ENCODE results near the gene CLDN20. TPM values are rescaled to one million over a fixed set of nuclear protein-coding genes. Genes with fewer than 3 reads are reported as not detected.

Gene CLDN20
- total RNA-seq, 1 experiment from 2014 or later, result not detected

GRCh38 chr6:155246825-155247224, 17.0 kb upstream of the CLDN20 start:
- no peak for ATAC-seq
- Histone ChIP-seq H3K9me3 (ENCODE audit: control insufficient read depth, insufficient read depth, low read depth, low read length) (no peaks in the 10 kb centered on the region), H3K27me3 (ENCODE audit: control insufficient read depth, insufficient read depth, low read length) (no peaks in the 10 kb centered on the region), H3K4me3 (ENCODE audit: low read depth in 2 of 2, low read length in 2 of 2) (no peak overlapping the region), H3K4me1 (ENCODE audit: control insufficient read depth, insufficient read depth, low read length) (peaks cover 3% of the 10 kb centered on the region; the same call in 1 of the 2 replicates), H3K36me3 (ENCODE audit: control insufficient read depth, insufficient read depth, low read length) (peaks cover 5% of the 10 kb centered on the region), H3K27ac (ENCODE audit: low read length) (peak overlapping the region; percentile 80)
- intact Hi-C loops (cut with micrococcal nuclease; ENCODE audit: unreplicated experiment), result loop anchor here (5.0 kb wide), 1 partner anchor 320 kb away; no protein-coding TSS in a partner anchor
- DNase-seq (ENCODE audit: low read depth, low spot score), result no peak
- ChIA-PET POLR2A (no interaction called here), CTCF (interaction anchor here (0.5 to 0.6 kb wide), 2 partner anchors 69 to 72 kb away, joined by 3 to 8 read pairs; no protein-coding TSS in a partner anchor)
- no TSS peak for BruUV-seq (replicated peaks)
- no peak for TF ChIP-seq POLR2AphosphoS5 (IDR thresholded peaks at IDR 0.05; ENCODE audit: low read depth, low read length)
- TF ChIP-seq CTCF (IDR thresholded peaks at IDR 0.05), result no peak
- TF ChIP-seq, protein P1, sequence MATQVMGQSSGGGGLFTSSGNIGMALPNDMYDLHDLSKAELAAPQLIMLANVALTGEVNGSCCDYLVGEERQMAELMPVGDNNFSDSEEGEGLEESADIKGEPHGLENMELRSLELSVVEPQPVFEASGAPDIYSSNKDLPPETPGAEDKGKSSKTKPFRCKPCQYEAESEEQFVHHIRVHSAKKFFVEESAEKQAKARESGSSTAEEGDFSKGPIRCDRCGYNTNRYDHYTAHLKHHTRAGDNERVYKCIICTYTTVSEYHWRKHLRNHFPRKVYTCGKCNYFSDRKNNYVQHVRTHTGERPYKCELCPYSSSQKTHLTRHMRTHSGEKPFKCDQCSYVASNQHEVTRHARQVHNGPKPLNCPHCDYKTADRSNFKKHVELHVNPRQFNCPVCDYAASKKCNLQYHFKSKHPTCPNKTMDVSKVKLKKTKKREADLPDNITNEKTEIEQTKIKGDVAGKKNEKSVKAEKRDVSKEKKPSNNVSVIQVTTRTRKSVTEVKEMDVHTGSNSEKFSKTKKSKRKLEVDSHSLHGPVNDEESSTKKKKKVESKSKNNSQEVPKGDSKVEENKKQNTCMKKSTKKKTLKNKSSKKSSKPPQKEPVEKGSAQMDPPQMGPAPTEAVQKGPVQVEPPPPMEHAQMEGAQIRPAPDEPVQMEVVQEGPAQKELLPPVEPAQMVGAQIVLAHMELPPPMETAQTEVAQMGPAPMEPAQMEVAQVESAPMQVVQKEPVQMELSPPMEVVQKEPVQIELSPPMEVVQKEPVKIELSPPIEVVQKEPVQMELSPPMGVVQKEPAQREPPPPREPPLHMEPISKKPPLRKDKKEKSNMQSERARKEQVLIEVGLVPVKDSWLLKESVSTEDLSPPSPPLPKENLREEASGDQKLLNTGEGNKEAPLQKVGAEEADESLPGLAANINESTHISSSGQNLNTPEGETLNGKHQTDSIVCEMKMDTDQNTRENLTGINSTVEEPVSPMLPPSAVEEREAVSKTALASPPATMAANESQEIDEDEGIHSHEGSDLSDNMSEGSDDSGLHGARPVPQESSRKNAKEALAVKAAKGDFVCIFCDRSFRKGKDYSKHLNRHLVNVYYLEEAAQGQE (IDR thresholded peaks at IDR 0.05; ENCODE audit: insufficient read depth in 1 of 2, low read depth in 2 of 2, low read length in 1 of 2), result no peak
- no peak for TF ChIP-seq TCF7L2 (IDR thresholded peaks at IDR 0.05; ENCODE audit: low read depth, low read length)
- TF ChIP-seq SIN3A (IDR thresholded peaks at IDR 0.05; ENCODE audit: borderline replicate concordance, insufficient read depth, low read depth, low read length), result no peak
- in situ Hi-C loops (cut with HindIII; ENCODE audit: low pct_unique_long_range_greater_than_20kb, low sequenced_read_pairs), result no loop called here

DNA sequence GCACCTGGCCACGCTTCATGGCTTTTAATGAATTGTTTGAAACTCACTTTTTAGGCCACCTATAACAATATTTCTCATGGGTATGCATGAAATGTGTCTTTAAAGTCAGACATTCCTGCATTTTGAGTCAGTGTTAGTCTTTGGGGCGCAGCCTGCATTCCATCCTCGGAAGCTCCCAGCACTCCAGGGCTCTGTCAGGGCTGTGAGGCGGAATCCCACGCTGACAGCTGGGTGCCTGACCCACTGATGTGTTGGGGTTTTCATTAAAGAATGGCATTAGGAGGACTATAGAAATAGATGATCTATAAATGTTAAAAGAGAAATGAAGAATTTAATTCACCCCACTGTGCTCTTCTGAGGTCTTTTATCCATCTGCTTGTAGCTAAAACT, 16.2 kb upstream of the CLDN20 start:
- Histone ChIP-seq H3K4me3 (ENCODE audit: low read depth in 2 of 2, low read length in 2 of 2) (no peak overlapping the region), H3K4me1 (ENCODE audit: control insufficient read depth, insufficient read depth, low read length) (peaks cover 3% of the 10 kb centered on the region; the same call in 1 of the 2 replicates), H3K27ac (ENCODE audit: low read length) (peak overlapping the region; percentile 80), H3K36me3 (ENCODE audit: control insufficient read depth, insufficient read depth, low read length) (peaks cover 6% of the 10 kb centered on the region), H3K9me3 (ENCODE audit: control insufficient read depth, insufficient read depth, low read depth, low read length) (no peaks in the 10 kb centered on the region), H3K27me3 (ENCODE audit: control insufficient read depth, insufficient read depth, low read length) (no peaks in the 10 kb centered on the region)
- in situ Hi-C loops (cut with HindIII; ENCODE audit: low pct_unique_long_range_greater_than_20kb, low sequenced_read_pairs) (no loop called here), intact Hi-C loops (cut with micrococcal nuclease; ENCODE audit: unreplicated experiment) (loop anchor here (1.0 to 5.0 kb wide), 2 partner anchors 70 to 320 kb away; no protein-coding TSS in a partner anchor)
- no peak for ATAC-seq
- POLR2A ChIA-PET, result no interaction called here
- no TSS peak for BruUV-seq (replicated peaks)
- CTCF ChIA-PET, result interaction anchor here (1.0 to 1.5 kb wide), 6 partner anchors 11 to 572 kb away, joined by 3 to 37 read pairs (median 3); no protein-coding TSS in a partner anchor
- TF ChIP-seq POLR2AphosphoS5 (IDR thresholded peaks at IDR 0.05; ENCODE audit: low read depth, low read length) (no peak), CTCF (IDR thresholded peaks at IDR 0.05) (no peak), TCF7L2 (IDR thresholded peaks at IDR 0.05; ENCODE audit: low read depth, low read length) (no peak), SIN3A (IDR thresholded peaks at IDR 0.05; ENCODE audit: borderline replicate concordance, insufficient read depth, low read depth, low read length) (no peak)
- TF ChIP-seq, protein P1 (IDR thresholded peaks at IDR 0.05; ENCODE audit: insufficient read depth in 1 of 2, low read depth in 2 of 2, low read length in 1 of 2), result no peak
- DNase-seq (ENCODE audit: low read depth, low spot score), result no peak

Data from Panc1 (cell line).